ENCODE data around the gene OSBPL6. TPM values are rescaled to one million over a fixed set of nuclear protein-coding genes. Genes with fewer than 3 reads are reported as not detected.

Gene OSBPL6
- total and polyA plus RNA-seq, 2 of the 13 experiments (the other 11 are each of a cell fraction or from before 2014, with no cell fraction given) = 0.03 to 0.11 TPM

DNA sequence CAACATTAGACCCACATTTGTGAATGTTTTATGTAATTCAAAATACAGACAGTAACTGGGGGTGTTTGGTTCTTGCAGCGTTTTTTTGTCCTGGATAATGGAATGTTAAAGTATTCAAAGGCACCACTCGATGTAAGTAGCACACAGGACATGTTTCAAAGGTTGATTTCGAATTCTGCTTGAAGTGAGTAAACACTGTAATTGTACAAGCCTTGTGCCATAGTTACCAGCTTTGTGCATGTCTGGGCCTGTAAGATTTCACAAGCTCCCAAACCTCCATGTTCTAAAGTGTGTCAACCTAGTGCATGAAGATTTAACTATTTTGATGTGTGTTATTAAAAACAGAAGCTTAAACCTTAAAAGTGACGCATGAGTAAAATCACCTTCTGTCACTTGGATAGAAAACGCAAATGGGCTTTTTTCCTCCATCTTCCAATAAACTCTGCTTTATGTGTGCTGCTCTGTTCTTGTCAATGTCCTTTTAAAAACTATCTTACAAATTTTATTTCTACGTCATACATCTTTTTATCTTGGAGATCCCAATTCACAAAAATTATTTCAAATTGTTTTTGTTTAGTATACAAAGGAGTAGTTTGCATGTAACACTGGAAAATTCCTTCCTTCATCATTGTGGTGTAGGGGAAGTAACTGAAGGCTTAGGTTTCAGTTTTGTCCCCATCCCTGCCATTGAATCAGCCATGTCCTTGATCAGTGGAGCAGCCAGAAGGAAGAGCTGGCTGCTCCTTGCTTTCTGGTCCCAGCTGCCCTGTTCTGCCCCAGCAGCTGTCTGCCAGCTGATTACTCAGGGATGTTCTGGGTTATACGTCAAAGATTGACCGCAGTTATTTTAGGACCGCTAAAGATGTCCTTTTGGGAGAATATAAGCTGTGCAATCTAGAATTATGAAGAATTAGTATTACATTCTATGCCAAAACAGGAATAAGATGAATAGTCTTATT is 137.4 kb downstream of the OSBPL6 start (continued):
- TF ChIP-seq NCOA5 (CRISPR knock-in tag; IDR thresholded peaks at IDR 0.05) = no peak
- TF ChIP-seq RFX5 (IDR thresholded peaks at IDR 0.05; ENCODE audit: low read depth, low read length) = no peak
- TF ChIP-seq ZNF256 (CRISPR knock-in tag; conservative IDR thresholded peaks at IDR 0.05) = no peak
- TF ChIP-seq U2AF2 (IDR thresholded peaks at IDR 0.05; ENCODE audit: low read depth, low read length) = no peak
- TF ChIP-seq ZNF333 (CRISPR knock-in tag; IDR thresholded peaks at IDR 0.05; ENCODE audit: borderline replicate concordance) = no peak
- TF ChIP-seq, protein P1, sequence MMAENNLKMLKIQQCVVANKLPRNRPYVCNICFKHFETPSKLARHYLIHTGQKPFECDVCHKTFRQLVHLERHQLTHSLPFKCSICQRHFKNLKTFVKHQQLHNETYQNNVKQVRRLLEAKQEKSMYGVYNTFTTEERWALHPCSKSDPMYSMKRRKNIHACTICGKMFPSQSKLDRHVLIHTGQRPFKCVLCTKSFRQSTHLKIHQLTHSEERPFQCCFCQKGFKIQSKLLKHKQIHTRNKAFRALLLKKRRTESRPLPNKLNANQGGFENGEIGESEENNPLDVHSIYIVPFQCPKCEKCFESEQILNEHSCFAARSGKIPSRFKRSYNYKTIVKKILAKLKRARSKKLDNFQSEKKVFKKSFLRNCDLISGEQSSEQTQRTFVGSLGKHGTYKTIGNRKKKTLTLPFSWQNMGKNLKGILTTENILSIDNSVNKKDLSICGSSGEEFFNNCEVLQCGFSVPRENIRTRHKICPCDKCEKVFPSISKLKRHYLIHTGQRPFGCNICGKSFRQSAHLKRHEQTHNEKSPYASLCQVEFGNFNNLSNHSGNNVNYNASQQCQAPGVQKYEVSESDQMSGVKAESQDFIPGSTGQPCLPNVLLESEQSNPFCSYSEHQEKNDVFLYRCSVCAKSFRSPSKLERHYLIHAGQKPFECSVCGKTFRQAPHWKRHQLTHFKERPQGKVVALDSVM (CRISPR knock-in tag; IDR thresholded peaks at IDR 0.05) = no peak
- TF ChIP-seq MAZ (IDR thresholded peaks at IDR 0.05; ENCODE audit: borderline replicate concordance, low read depth, low read length) = no peak
- no peak for TF ChIP-seq MAZ (CRISPR knock-in tag; IDR thresholded peaks at IDR 0.05; ENCODE audit: low read depth)
- no peak for TF ChIP-seq MTF2 (CRISPR knock-in tag; IDR thresholded peaks at IDR 0.05; ENCODE audit: borderline replicate concordance)
- TF ChIP-seq, protein P2, sequence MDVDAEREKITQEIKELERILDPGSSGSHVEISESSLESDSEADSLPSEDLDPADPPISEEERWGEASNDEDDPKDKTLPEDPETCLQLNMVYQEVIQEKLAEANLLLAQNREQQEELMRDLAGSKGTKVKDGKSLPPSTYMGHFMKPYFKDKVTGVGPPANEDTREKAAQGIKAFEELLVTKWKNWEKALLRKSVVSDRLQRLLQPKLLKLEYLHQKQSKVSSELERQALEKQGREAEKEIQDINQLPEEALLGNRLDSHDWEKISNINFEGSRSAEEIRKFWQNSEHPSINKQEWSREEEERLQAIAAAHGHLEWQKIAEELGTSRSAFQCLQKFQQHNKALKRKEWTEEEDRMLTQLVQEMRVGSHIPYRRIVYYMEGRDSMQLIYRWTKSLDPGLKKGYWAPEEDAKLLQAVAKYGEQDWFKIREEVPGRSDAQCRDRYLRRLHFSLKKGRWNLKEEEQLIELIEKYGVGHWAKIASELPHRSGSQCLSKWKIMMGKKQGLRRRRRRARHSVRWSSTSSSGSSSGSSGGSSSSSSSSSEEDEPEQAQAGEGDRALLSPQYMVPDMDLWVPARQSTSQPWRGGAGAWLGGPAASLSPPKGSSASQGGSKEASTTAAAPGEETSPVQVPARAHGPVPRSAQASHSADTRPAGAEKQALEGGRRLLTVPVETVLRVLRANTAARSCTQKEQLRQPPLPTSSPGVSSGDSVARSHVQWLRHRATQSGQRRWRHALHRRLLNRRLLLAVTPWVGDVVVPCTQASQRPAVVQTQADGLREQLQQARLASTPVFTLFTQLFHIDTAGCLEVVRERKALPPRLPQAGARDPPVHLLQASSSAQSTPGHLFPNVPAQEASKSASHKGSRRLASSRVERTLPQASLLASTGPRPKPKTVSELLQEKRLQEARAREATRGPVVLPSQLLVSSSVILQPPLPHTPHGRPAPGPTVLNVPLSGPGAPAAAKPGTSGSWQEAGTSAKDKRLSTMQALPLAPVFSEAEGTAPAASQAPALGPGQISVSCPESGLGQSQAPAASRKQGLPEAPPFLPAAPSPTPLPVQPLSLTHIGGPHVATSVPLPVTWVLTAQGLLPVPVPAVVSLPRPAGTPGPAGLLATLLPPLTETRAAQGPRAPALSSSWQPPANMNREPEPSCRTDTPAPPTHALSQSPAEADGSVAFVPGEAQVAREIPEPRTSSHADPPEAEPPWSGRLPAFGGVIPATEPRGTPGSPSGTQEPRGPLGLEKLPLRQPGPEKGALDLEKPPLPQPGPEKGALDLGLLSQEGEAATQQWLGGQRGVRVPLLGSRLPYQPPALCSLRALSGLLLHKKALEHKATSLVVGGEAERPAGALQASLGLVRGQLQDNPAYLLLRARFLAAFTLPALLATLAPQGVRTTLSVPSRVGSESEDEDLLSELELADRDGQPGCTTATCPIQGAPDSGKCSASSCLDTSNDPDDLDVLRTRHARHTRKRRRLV (CRISPR knock-in tag; IDR thresholded peaks at IDR 0.05) = no peak
- TF ChIP-seq, protein P3, sequence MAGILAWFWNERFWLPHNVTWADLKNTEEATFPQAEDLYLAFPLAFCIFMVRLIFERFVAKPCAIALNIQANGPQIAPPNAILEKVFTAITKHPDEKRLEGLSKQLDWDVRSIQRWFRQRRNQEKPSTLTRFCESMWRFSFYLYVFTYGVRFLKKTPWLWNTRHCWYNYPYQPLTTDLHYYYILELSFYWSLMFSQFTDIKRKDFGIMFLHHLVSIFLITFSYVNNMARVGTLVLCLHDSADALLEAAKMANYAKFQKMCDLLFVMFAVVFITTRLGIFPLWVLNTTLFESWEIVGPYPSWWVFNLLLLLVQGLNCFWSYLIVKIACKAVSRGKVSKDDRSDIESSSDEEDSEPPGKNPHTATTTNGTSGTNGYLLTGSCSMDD (CRISPR knock-in tag; IDR thresholded peaks at IDR 0.05) = no peak
- TF ChIP-seq, protein P4, sequence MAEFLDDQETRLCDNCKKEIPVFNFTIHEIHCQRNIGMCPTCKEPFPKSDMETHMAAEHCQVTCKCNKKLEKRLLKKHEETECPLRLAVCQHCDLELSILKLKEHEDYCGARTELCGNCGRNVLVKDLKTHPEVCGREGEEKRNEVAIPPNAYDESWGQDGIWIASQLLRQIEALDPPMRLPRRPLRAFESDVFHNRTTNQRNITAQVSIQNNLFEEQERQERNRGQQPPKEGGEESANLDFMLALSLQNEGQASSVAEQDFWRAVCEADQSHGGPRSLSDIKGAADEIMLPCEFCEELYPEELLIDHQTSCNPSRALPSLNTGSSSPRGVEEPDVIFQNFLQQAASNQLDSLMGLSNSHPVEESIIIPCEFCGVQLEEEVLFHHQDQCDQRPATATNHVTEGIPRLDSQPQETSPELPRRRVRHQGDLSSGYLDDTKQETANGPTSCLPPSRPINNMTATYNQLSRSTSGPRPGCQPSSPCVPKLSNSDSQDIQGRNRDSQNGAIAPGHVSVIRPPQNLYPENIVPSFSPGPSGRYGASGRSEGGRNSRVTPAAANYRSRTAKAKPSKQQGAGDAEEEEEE (CRISPR knock-in tag; IDR thresholded peaks at IDR 0.05; ENCODE audit: borderline replicate concordance) = no peak
- TF ChIP-seq, protein P5, sequence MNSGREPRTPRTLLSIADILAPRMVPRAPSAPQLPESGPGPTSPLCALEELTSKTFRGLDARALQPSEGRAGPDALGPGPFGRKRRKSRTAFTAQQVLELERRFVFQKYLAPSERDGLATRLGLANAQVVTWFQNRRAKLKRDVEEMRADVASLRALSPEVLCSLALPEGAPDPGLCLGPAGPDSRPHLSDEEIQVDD (CRISPR knock-in tag; IDR thresholded peaks at IDR 0.05; ENCODE audit: borderline replicate concordance) = no peak
- TF ChIP-seq SAP130 (CRISPR knock-in tag; IDR thresholded peaks at IDR 0.05; ENCODE audit: low read depth) = no peak
